H9 (cell line): Measurements from ENCODE around the gene ARPC1B. TPM values are rescaled to one million over a fixed set of nuclear protein-coding genes. Genes with fewer than 3 reads are reported as not detected.
A peak's percentile ranks its signal among the peaks of the same experiment; 100 is the strongest.

Experiments
- DNase-seq: peaks from one replicate; pipeline ENCODE4 v3.0.0-alpha.2; 2017
- H2AFZ ChIP-seq: one replicate; pipeline ENCODE4 v1.6.1; 2013; ENCODE audit warnings: mild to moderate bottlenecking, low read length, control low read depth, moderate library complexity
- H2AK5ac ChIP-seq: 2 replicates; pipeline ENCODE4 v1.6.1; 2013; ENCODE audit warnings: low read length, control low read depth, mixed read lengths; ENCODE audit not compliant: insufficient read length
- H2BK120ac ChIP-seq: one replicate; pipeline ENCODE4 v1.6.1; 2013; ENCODE audit warnings: low read depth, mild to moderate bottlenecking, low read length, control low read depth, inconsistent platforms; ENCODE audit not compliant: poor library complexity, severe bottlenecking
- H2BK12ac ChIP-seq: 2 replicates; pipeline ENCODE4 v1.6.1; 2013; ENCODE audit warnings: low read length, control low read depth, mixed read lengths, low read depth; ENCODE audit not compliant: insufficient read length
- H2BK15ac ChIP-seq: 2 replicates; pipeline ENCODE4 v1.6.1; 2013; ENCODE audit warnings: low read depth, low read length, control low read depth
- H2BK20ac ChIP-seq: one replicate; pipeline ENCODE4 v1.6.1; 2013; ENCODE audit warnings: low read depth, mild to moderate bottlenecking, low read length, control low read depth, inconsistent platforms; ENCODE audit not compliant: poor library complexity, severe bottlenecking
- H2BK5ac ChIP-seq: 2 replicates; pipeline ENCODE4 v1.6.1; 2013; ENCODE audit warnings: low read length, control low read depth, mixed read lengths; ENCODE audit not compliant: insufficient read length
- H3K14ac ChIP-seq: 2 replicates; pipeline ENCODE4 v1.6.1; 2013; ENCODE audit warnings: low read length, control low read depth; ENCODE audit not compliant: insufficient read depth
- H3K18ac ChIP-seq: 2 replicates; pipeline ENCODE4 v1.6.1; 2013; ENCODE audit warnings: low read depth, mild to moderate bottlenecking, mixed read lengths, low read length, control low read depth; ENCODE audit not compliant: insufficient read length
- H3K23ac ChIP-seq: 2 replicates; pipeline ENCODE4 v1.6.1; 2013; ENCODE audit warnings: low read length, control low read depth, mixed read lengths, low read depth; ENCODE audit not compliant: insufficient read length
- H3K23me2 ChIP-seq: 2 replicates; pipeline ENCODE4 v1.6.1; 2013; ENCODE audit warnings: low read depth, mild to moderate bottlenecking, mixed read lengths, low read length, control low read depth; ENCODE audit not compliant: insufficient read length, poor library complexity, severe bottlenecking
- H3K27ac ChIP-seq: 2 replicates; pipeline ENCODE4 v1.5.1; 2013; ENCODE audit warnings: low read length, control low read depth, mixed read lengths, low read depth; ENCODE audit not compliant: insufficient read length
- H3K27me3 ChIP-seq: 2 replicates; pipeline ENCODE4 v1.6.1; 2013; ENCODE audit warnings: low read length, control low read depth, inconsistent platforms; ENCODE audit not compliant: insufficient read depth
- H3K4ac ChIP-seq: 2 replicates; pipeline ENCODE4 v1.6.1; 2013; ENCODE audit warnings: low read depth, mild to moderate bottlenecking, control low read depth, inconsistent platforms, low read length, moderate library complexity
- H3K4me1 ChIP-seq: 2 replicates; pipeline ENCODE4 v1.6.1; 2013; ENCODE audit warnings: low read length, control low read depth, inconsistent platforms; ENCODE audit not compliant: insufficient read depth
- H3K4me2 ChIP-seq: 2 replicates; pipeline ENCODE4 v1.6.1; 2013; ENCODE audit warnings: low read length, control low read depth, mixed read lengths; ENCODE audit not compliant: insufficient read length, insufficient read depth
- H3K56ac ChIP-seq: 2 replicates; pipeline ENCODE4 v1.6.1; 2013; ENCODE audit warnings: low read depth, mild to moderate bottlenecking, mixed read lengths, low read length, control low read depth; ENCODE audit not compliant: insufficient read length
- H3K79me1 ChIP-seq: 2 replicates; pipeline ENCODE4 v1.6.1; 2013; ENCODE audit warnings: low read depth, mild to moderate bottlenecking, moderate library complexity, low read length, control low read depth, inconsistent platforms; ENCODE audit not compliant: insufficient read depth, poor library complexity, severe bottlenecking
- H3K79me2 ChIP-seq: 2 replicates; pipeline ENCODE4 v1.6.1; 2013; ENCODE audit warnings: low read length, control low read depth, inconsistent platforms; ENCODE audit not compliant: insufficient read depth
- H3K9ac ChIP-seq: 2 replicates; pipeline ENCODE4 v1.6.1; 2013; ENCODE audit warnings: low read length, control low read depth, mixed read lengths; ENCODE audit not compliant: insufficient read length; ENCODE audit errors: extremely low read depth
- H3K9me3 ChIP-seq: one replicate; pipeline ENCODE4 v1.6.1; 2013; ENCODE audit warnings: low read depth, low read length, inconsistent platforms; ENCODE audit not compliant: control insufficient read depth
- H3T11ph ChIP-seq: one replicate; pipeline ENCODE4 v1.6.1; 2013; ENCODE audit warnings: mild to moderate bottlenecking, low read length, control low read depth, inconsistent platforms
- H4K20me1 ChIP-seq: one replicate; pipeline ENCODE4 v1.6.1; 2013; ENCODE audit not compliant: control insufficient read depth, insufficient read length, insufficient read depth
- H4K5ac ChIP-seq: 2 replicates; pipeline ENCODE4 v1.6.1; 2013; ENCODE audit warnings: low read depth, mild to moderate bottlenecking, mixed read lengths, low read length, control low read depth; ENCODE audit not compliant: insufficient read length
- H4K8ac ChIP-seq: replicated peaks from 2 replicates; pipeline ENCODE4 v1.6.1; 2013; ENCODE audit warnings: low read length, control low read depth, mixed read lengths, low read depth; ENCODE audit not compliant: insufficient read length
- H4K91ac ChIP-seq: 2 replicates; pipeline ENCODE4 v1.6.1; 2013; ENCODE audit warnings: low read depth, mild to moderate bottlenecking, moderate library complexity, mixed read lengths, low read length, control low read depth; ENCODE audit not compliant: insufficient read length
- H3K27ac Mint-ChIP-seq, 3 experiments: 2 replicates in 2 of 3; 3 replicates in 1 of 3; pipeline ENCODE4 v1.8.0; 2020 to 2021; ENCODE audit warnings: mixed read lengths in 3 of 3, mild to moderate bottlenecking in 1 of 3, moderate library complexity in 1 of 3
- H3K27me3 Mint-ChIP-seq: 2 replicates; pipeline ENCODE4 v1.8.0; 2021; ENCODE audit warnings: low read depth, mild to moderate bottlenecking, moderate library complexity, mixed read lengths
- H3K36me3 Mint-ChIP-seq, 3 experiments: 2 replicates in 2 of 3; 3 replicates in 1 of 3; pipeline ENCODE4 v1.8.0; 2020 to 2021; ENCODE audit warnings: low read depth in 3 of 3, mixed read lengths in 3 of 3; ENCODE audit not compliant: insufficient read depth in 1 of 3
- H3K4me1 Mint-ChIP-seq, 2 experiments: 2 replicates each; pipeline ENCODE4 v1.8.0; 2020; ENCODE audit warnings: mixed read lengths in 2 of 2
- H3K4me3 Mint-ChIP-seq, 2 experiments: 2 replicates in 1 of 2; 3 replicates in 1 of 2; pipeline ENCODE4 v1.8.0; 2020 to 2021; ENCODE audit warnings: mild to moderate bottlenecking in 2 of 2, mixed read lengths in 2 of 2, moderate library complexity in 1 of 2
- H3K9me3 Mint-ChIP-seq, 2 experiments: 2 replicates in 1 of 2; 3 replicates in 1 of 2; pipeline ENCODE4 v1.8.0; 2020; ENCODE audit warnings: mild to moderate bottlenecking in 2 of 2, mixed read lengths in 2 of 2, moderate library complexity in 1 of 2
- WGBS: extraction: QIAGEN DNeasy Blood & Tissue Kit; methylation state at CpG from one replicate; pipeline ENCODE4 v1.1.7; 2013; ENCODE audit warnings: missing lambda C conversion rate, low lambda C conversion rate, mixed read lengths; ENCODE audit not compliant: insufficient read length; ENCODE audit errors: extremely low coverage; 5-methylcytosine and 5-hydroxymethylcytosine counted together
- total RNA-seq: library from RNA; stranded (reverse); gene quantifications from 2 replicates; pipeline ENCODE4 v1.2.1, GENCODE V29; 2021
- TF ChIP-seq, protein P1 (sequence below): fragments of 200-600 bp; sonication (generic); conservative IDR thresholded peaks from 3 replicates; pipeline ENCODE4 v1.8.0; 2021; ENCODE audit warnings: antibody characterized with exemption, mild to moderate bottlenecking

ARPC1B gene
- total RNA-seq, 1 experiment from 2014 or later, result 56.3 TPM

DNA sequence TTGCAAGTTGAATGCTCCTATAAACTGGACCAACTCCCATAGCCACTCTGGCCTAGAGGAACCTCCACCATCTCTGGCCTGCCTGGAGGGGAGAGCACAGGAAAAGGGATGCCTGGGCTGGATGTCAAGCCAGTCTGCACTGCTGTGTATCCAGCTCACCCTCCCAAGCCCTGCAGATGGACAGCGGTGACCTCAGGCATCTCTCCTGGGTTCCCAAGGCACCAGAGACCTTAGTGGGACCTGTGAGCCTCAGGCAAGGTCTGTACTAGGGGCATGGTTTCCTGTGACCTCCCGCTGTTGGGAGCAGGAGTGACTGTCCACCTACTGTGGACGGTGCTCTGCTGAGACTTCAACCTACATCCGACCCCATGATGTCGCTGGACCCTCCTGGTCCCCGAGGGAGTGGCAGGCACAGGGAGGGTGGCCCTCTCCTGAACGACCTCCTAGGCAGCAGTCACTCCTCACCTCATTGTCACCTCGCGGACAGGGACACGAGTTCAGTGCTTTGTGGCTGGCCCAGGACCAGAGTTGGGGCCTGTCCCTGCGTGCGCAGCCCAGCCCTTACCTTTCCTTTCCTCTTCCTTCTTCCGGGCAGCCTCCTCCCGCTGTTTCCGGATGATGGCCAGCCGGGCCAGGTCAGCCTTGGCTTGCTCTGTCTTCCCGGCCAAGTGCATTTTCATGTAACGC is 22.9 kb downstream of the ARPC1B start:
- no peak overlapping the region for H3K56ac ChIP-seq
- H3K14ac ChIP-seq, result no peak overlapping the region
- Mint-ChIP-seq H3K9me3 (no peaks in the 10 kb centered on the region), H3K27me3 (peaks cover 1% of the 10 kb centered on the region; the same call in 1 of the 2 replicates), H3K4me3 (no peak overlapping the region), H3K4me1 (peaks cover 9 to 11% of the 10 kb centered on the region in 2 experiments), H3K27ac (peak overlapping the region in 2 of 3 experiments; percentile 40 to 51; a peak in 5 of 7 replicates), H3K36me3 (peaks cover 35 to 84% (median 69%) of the 10 kb centered on the region in 3 experiments; a peak in 6 of 7 replicates)
- WGBS, result no CpG with 5 or more reads among the region's 18 CpGs
- no peak overlapping the region for H4K8ac ChIP-seq
- H3K4me2 ChIP-seq, result no peak overlapping the region
- H4K20me1 ChIP-seq, result no peaks in the 10 kb centered on the region
- H4K5ac ChIP-seq, result no peak overlapping the region
- no peaks in the 10 kb centered on the region for H3K27me3 ChIP-seq
- no peak overlapping the region for H2BK120ac ChIP-seq
- H3K79me2 ChIP-seq, result no peaks in the 10 kb centered on the region
- H2BK12ac ChIP-seq, result no peak overlapping the region
- DNase-seq, result no peak
- H3K23me2 ChIP-seq, result peaks cover 6% of the 10 kb centered on the region
- no peak overlapping the region for H3K18ac ChIP-seq
- H2BK20ac ChIP-seq, result no peak overlapping the region
- H2AFZ ChIP-seq, result no peak overlapping the region
- H3K9ac ChIP-seq, result no peak overlapping the region
- no peak overlapping the region for H3T11ph ChIP-seq
- no peak overlapping the region for H3K27ac ChIP-seq
- no peak overlapping the region for H4K91ac ChIP-seq
- no peaks in the 10 kb centered on the region for H3K9me3 ChIP-seq
- peaks cover 2% of the 10 kb centered on the region; the same call in 1 of the 2 replicates for H3K4me1 ChIP-seq
- no peak overlapping the region for H2BK5ac ChIP-seq
- no peak overlapping the region for H2AK5ac ChIP-seq
- no peak overlapping the region for H3K4ac ChIP-seq
- H3K79me1 ChIP-seq, result no peaks in the 10 kb centered on the region
- TF ChIP-seq, protein P1, sequence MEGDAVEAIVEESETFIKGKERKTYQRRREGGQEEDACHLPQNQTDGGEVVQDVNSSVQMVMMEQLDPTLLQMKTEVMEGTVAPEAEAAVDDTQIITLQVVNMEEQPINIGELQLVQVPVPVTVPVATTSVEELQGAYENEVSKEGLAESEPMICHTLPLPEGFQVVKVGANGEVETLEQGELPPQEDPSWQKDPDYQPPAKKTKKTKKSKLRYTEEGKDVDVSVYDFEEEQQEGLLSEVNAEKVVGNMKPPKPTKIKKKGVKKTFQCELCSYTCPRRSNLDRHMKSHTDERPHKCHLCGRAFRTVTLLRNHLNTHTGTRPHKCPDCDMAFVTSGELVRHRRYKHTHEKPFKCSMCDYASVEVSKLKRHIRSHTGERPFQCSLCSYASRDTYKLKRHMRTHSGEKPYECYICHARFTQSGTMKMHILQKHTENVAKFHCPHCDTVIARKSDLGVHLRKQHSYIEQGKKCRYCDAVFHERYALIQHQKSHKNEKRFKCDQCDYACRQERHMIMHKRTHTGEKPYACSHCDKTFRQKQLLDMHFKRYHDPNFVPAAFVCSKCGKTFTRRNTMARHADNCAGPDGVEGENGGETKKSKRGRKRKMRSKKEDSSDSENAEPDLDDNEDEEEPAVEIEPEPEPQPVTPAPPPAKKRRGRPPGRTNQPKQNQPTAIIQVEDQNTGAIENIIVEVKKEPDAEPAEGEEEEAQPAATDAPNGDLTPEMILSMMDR, result no peak
- H3K23ac ChIP-seq, result no peak overlapping the region
- no peak overlapping the region for H2BK15ac ChIP-seq
